ENCODE measurements around the gene PRTN3.

PRTN3 gene

GRCh38 chr19:810883-811489 is 29.8 kb upstream of the PRTN3 start:
- peaks cover 18% of the 10 kb centered on the region; the same call in 1 of the 2 replicates for H3F3A ChIP-seq (ENCODE audit: low read depth)
- peaks cover 59% of the 10 kb centered on the region for H4K20me1 ChIP-seq (ENCODE audit: insufficient read depth, low read length, poor library complexity, severe bottlenecking)
- no peaks in the 10 kb centered on the region for H3K9me2 ChIP-seq (replicated peaks; ENCODE audit: low read depth, low read length)
- H3K9ac ChIP-seq (ENCODE audit: low read depth, low read length, poor library complexity, severe bottlenecking), result no peak overlapping the region
- TF ChIP-seq CTCF (conservative IDR thresholded peaks at IDR 0.05; ENCODE audit: low read length) (no peak), EZH2phosphoT487 (IDR thresholded peaks at IDR 0.05; ENCODE audit: borderline replicate concordance) (no peak)
- no peaks in the 10 kb centered on the region for H3K4me1 ChIP-seq (ENCODE audit: insufficient read depth, low read length, poor library complexity, severe bottlenecking)
- no peaks in the 10 kb centered on the region for H3K9me3 ChIP-seq (ENCODE audit: insufficient read depth, low read depth, low read length)
- no peaks in the 10 kb centered on the region for H3K27me3 ChIP-seq (ENCODE audit: insufficient read depth, low read length, poor library complexity, severe bottlenecking)
- H3K4me2 ChIP-seq (ENCODE audit: low read depth, low read length, poor library complexity, severe bottlenecking), result no peak overlapping the region
- H3K4me3 ChIP-seq (ENCODE audit: low read length, poor library complexity, severe bottlenecking), result no peak overlapping the region
- H3K36me3 ChIP-seq (ENCODE audit: insufficient read depth, low read length), result peaks cover 75% of the 10 kb centered on the region; the same call in 1 of the 2 replicates
- peaks cover 33% of the 10 kb centered on the region for H3K79me2 ChIP-seq (ENCODE audit: insufficient read depth, low read length)
- H2AFZ ChIP-seq (ENCODE audit: low read length), result no peak overlapping the region

GRCh38 chr19:811506-812048 is 29.2 kb upstream of the PRTN3 start:
- Histone ChIP-seq H3K27me3 (ENCODE audit: insufficient read depth, low read length, poor library complexity, severe bottlenecking) (no peaks in the 10 kb centered on the region), H3K9ac (ENCODE audit: low read depth, low read length, poor library complexity, severe bottlenecking) (no peak overlapping the region), H3K4me2 (ENCODE audit: low read depth, low read length, poor library complexity, severe bottlenecking) (no peak overlapping the region), H3K9me2 (replicated peaks; ENCODE audit: low read depth, low read length) (no peaks in the 10 kb centered on the region), H3K4me3 (ENCODE audit: low read length, poor library complexity, severe bottlenecking) (no peak overlapping the region), H4K20me1 (ENCODE audit: insufficient read depth, low read length, poor library complexity, severe bottlenecking) (peaks cover 53% of the 10 kb centered on the region), H3K4me1 (ENCODE audit: insufficient read depth, low read length, poor library complexity, severe bottlenecking) (no peaks in the 10 kb centered on the region), H3F3A (ENCODE audit: low read depth) (peaks cover 18% of the 10 kb centered on the region; the same call in 1 of the 2 replicates), H2AFZ (ENCODE audit: low read length) (no peak overlapping the region), H3K36me3 (ENCODE audit: insufficient read depth, low read length) (peaks cover 71% of the 10 kb centered on the region; the same call in 1 of the 2 replicates), H3K9me3 (ENCODE audit: insufficient read depth, low read depth, low read length) (no peaks in the 10 kb centered on the region), H3K79me2 (ENCODE audit: insufficient read depth, low read length) (peaks cover 27% of the 10 kb centered on the region)
- no peak for TF ChIP-seq EZH2phosphoT487 (IDR thresholded peaks at IDR 0.05; ENCODE audit: borderline replicate concordance)
- no peak for TF ChIP-seq CTCF (conservative IDR thresholded peaks at IDR 0.05; ENCODE audit: low read length)

GRCh38 chr19:812049-812746 is 28.6 kb upstream of the PRTN3 start:
- peaks cover 65% of the 10 kb centered on the region; the same call in 1 of the 2 replicates for H3K36me3 ChIP-seq (ENCODE audit: insufficient read depth, low read length)
- H3F3A ChIP-seq (ENCODE audit: low read depth), result peaks cover 18% of the 10 kb centered on the region; the same call in 1 of the 2 replicates

More at GRCh38 chr19:812049-812746, 28.6 kb upstream of the PRTN3 start:
- no peak overlapping the region for H2AFZ ChIP-seq (ENCODE audit: low read length)
- no peaks in the 10 kb centered on the region for H3K9me3 ChIP-seq (ENCODE audit: insufficient read depth, low read depth, low read length)
- no peaks in the 10 kb centered on the region for H3K4me1 ChIP-seq (ENCODE audit: insufficient read depth, low read length, poor library complexity, severe bottlenecking)
- no peak overlapping the region for H3K9ac ChIP-seq (ENCODE audit: low read depth, low read length, poor library complexity, severe bottlenecking)
- peaks cover 21% of the 10 kb centered on the region for H3K79me2 ChIP-seq (ENCODE audit: insufficient read depth, low read length)
- no peaks in the 10 kb centered on the region for H3K9me2 ChIP-seq (replicated peaks; ENCODE audit: low read depth, low read length)
- H3K4me3 ChIP-seq (ENCODE audit: low read length, poor library complexity, severe bottlenecking), result no peak overlapping the region
- TF ChIP-seq EZH2phosphoT487 (IDR thresholded peaks at IDR 0.05; ENCODE audit: borderline replicate concordance) (no peak), CTCF (conservative IDR thresholded peaks at IDR 0.05; ENCODE audit: low read length) (no peak)
- no peak overlapping the region for H3K4me2 ChIP-seq (ENCODE audit: low read depth, low read length, poor library complexity, severe bottlenecking)
- no peaks in the 10 kb centered on the region for H3K27me3 ChIP-seq (ENCODE audit: insufficient read depth, low read length, poor library complexity, severe bottlenecking)
- peaks cover 47% of the 10 kb centered on the region for H4K20me1 ChIP-seq (ENCODE audit: insufficient read depth, low read length, poor library complexity, severe bottlenecking)

Data from Loucy (cell line).